Measurements from ENCODE around the gene VSTM2A.
"Not testable (repeated sequence)": the region's sequence is repeated elsewhere in the genome, so short reads cannot be mapped to it uniquely, and the experiment has no call there.

Gene VSTM2A

DNA sequence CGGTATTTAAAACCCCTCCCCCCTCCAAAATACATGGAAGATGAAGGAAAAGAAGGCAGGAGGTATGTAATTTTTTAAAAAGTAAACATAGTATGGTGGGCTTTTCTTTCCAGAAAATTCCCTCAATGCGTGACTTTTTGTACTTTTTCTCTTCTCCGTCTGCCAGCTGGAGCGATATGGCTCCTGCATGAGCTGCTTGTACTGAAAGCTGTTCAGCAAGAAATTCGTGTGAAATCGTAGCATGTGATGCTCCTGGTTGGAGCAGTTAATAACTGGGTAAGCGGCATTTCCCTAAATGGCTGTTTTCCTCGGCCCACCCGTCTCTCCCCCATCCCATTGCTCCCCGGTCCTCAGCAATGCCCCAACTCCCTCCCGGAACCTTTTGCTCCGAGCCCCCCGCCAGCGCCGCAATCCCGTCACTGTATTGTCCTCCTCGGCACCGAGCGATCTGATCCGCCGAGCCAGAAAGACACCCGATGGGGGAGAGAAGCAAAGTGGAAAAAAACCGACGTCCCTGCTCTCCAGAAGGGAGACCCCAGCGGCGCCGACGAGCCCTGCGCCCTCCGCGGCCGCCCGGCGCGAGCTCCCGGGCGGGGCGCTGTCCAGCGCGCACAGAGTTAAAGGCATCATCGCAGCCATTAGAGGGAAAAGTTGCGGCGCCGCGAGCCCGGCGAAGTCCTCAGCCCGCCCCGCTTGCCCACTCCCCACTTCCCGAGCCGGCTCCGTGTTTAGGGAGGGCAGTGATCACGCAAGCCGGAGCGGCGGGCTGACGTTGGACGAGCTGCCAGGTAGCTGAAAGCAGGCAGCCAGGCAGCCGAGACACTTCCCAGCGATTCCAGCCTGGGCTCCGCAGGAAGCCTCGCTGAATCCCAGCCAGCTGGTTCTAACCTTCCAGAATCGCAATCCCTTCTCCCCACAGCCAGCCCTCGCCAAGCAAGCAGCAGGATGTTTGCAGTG lies at the start of gene VSTM2A:
TSS of gene VSTM2A (plus strand) at position 707 of the 957 bp plus-strand sequence. CDS start 356 bp downstream, outside the sequence.
- peak within 1 kb of the TSS; percentile 21 to 67 for H3K4me3 ChIP-seq (ENCODE audit: low read depth in 1 of 2, low read length in 2 of 2)
- peaks cover 31% of the 10 kb centered on the region for H3K27me3 ChIP-seq (ENCODE audit: low read depth, low read length)
- peaks cover 0 to 14% of the 10 kb centered on the region in 2 donors for H3K4me1 ChIP-seq (ENCODE audit: control insufficient read depth in 1 of 2, insufficient read depth in 2 of 2, low read length in 2 of 2)
- H3K36me3 ChIP-seq (ENCODE audit: control insufficient read depth in 1 of 2, insufficient read depth in 2 of 2, low read length in 2 of 2) = no peaks in the 10 kb centered on the region
- no peak within 1 kb of the TSS for H3K27ac ChIP-seq (ENCODE audit: low read length)
- no peaks in the 10 kb centered on the region for H3K9me3 ChIP-seq (ENCODE audit: control insufficient read depth in 1 of 2, low read length in 2 of 2)

DNA sequence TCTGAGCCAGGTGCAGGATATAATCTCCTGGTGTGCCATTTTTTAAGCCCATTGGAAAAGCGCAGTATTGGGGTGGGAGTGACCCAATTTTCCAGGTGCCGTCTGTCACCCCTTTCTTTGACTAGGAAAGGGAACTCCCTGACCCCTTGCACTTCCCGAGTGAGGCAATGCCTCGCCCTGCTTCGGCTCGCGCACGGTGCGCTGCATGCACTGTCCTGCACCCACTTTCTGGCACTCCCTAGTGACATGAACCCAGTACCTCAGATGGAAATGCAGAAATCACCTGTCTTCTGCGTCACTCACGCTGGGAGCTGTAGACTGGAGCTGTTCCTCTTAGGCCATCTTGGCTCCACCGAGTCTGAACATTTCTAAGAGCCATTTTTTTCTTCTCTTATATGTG lies 37.6 kb upstream of the VSTM2A start:
- H3K4me3 ChIP-seq (ENCODE audit: low read depth in 1 of 2, low read length in 2 of 2); H3K27me3 ChIP-seq (ENCODE audit: low read depth, low read length); H3K4me1 ChIP-seq (ENCODE audit: control insufficient read depth in 1 of 2, insufficient read depth in 2 of 2, low read length in 2 of 2); H3K36me3 ChIP-seq (ENCODE audit: control insufficient read depth in 1 of 2, insufficient read depth in 2 of 2, low read length in 2 of 2); H3K9me3 ChIP-seq (ENCODE audit: control insufficient read depth in 1 of 2, low read length in 2 of 2); H3K27ac ChIP-seq (ENCODE audit: low read length): not testable (repeated sequence)

- H3K36me3 ChIP-seq (ENCODE audit: control insufficient read depth in 1 of 2, insufficient read depth in 2 of 2, low read length in 2 of 2) = no peaks in the 10 kb centered on the region
- H3K27ac ChIP-seq (ENCODE audit: low read length) = no peak overlapping the region
- no peaks in the 10 kb centered on the region for H3K4me1 ChIP-seq (ENCODE audit: control insufficient read depth in 1 of 2, insufficient read depth in 2 of 2, low read length in 2 of 2)
- no peaks in the 10 kb centered on the region for H3K27me3 ChIP-seq (ENCODE audit: low read depth, low read length)
- H3K4me3 ChIP-seq (ENCODE audit: low read depth in 1 of 2, low read length in 2 of 2) = no peak overlapping the region
- H3K9me3 ChIP-seq (ENCODE audit: control insufficient read depth in 1 of 2, low read length in 2 of 2) = no peaks in the 10 kb centered on the region
Measured at GRCh38 chr7:54529568-54529967, 12.6 kb upstream of the VSTM2A start.

- Histone ChIP-seq H3K36me3 (ENCODE audit: control insufficient read depth in 1 of 2, insufficient read depth in 2 of 2, low read length in 2 of 2) (no peaks in the 10 kb centered on the region), H3K9me3 (ENCODE audit: control insufficient read depth in 1 of 2, low read length in 2 of 2) (no peaks in the 10 kb centered on the region), H3K27ac (ENCODE audit: low read length) (no peak overlapping the region), H3K27me3 (ENCODE audit: low read depth, low read length) (peaks cover 15% of the 10 kb centered on the region), H3K4me3 (ENCODE audit: low read depth in 1 of 2, low read length in 2 of 2) (no peak overlapping the region), H3K4me1 (ENCODE audit: control insufficient read depth in 1 of 2, insufficient read depth in 2 of 2, low read length in 2 of 2) (peaks cover 0 to 14% of the 10 kb centered on the region in 2 donors)
Measured at GRCh38 chr7:54538122-54538521, 4.1 kb upstream of the VSTM2A start.

GRCh38 chr7:54543051-54543488 lies 895 bp downstream of the VSTM2A start:
- peak overlapping the region in 1 of 2 donors; percentile 11 for H3K4me3 ChIP-seq (ENCODE audit: low read depth in 1 of 2, low read length in 2 of 2)
- no peak overlapping the region for H3K27ac ChIP-seq (ENCODE audit: low read length)
- no peaks in the 10 kb centered on the region for H3K36me3 ChIP-seq (ENCODE audit: control insufficient read depth in 1 of 2, insufficient read depth in 2 of 2, low read length in 2 of 2)
- no peaks in the 10 kb centered on the region for H3K9me3 ChIP-seq (ENCODE audit: control insufficient read depth in 1 of 2, low read length in 2 of 2)
- peaks cover 0 to 14% of the 10 kb centered on the region in 2 donors for H3K4me1 ChIP-seq (ENCODE audit: control insufficient read depth in 1 of 2, insufficient read depth in 2 of 2, low read length in 2 of 2)
- peaks cover 31% of the 10 kb centered on the region for H3K27me3 ChIP-seq (ENCODE audit: low read depth, low read length)

GRCh38 chr7:54544149-54544526 lies 2.0 kb downstream of the VSTM2A start:
- Histone ChIP-seq H3K9me3 (ENCODE audit: control insufficient read depth in 1 of 2, low read length in 2 of 2) (no peaks in the 10 kb centered on the region), H3K4me3 (ENCODE audit: low read depth in 1 of 2, low read length in 2 of 2) (no peak overlapping the region), H3K36me3 (ENCODE audit: control insufficient read depth in 1 of 2, insufficient read depth in 2 of 2, low read length in 2 of 2) (no peaks in the 10 kb centered on the region), H3K27ac (ENCODE audit: low read length) (no peak overlapping the region), H3K27me3 (ENCODE audit: low read depth, low read length) (peaks cover 31% of the 10 kb centered on the region), H3K4me1 (ENCODE audit: control insufficient read depth in 1 of 2, insufficient read depth in 2 of 2, low read length in 2 of 2) (peaks cover 0 to 14% of the 10 kb centered on the region in 2 donors)

DNA sequence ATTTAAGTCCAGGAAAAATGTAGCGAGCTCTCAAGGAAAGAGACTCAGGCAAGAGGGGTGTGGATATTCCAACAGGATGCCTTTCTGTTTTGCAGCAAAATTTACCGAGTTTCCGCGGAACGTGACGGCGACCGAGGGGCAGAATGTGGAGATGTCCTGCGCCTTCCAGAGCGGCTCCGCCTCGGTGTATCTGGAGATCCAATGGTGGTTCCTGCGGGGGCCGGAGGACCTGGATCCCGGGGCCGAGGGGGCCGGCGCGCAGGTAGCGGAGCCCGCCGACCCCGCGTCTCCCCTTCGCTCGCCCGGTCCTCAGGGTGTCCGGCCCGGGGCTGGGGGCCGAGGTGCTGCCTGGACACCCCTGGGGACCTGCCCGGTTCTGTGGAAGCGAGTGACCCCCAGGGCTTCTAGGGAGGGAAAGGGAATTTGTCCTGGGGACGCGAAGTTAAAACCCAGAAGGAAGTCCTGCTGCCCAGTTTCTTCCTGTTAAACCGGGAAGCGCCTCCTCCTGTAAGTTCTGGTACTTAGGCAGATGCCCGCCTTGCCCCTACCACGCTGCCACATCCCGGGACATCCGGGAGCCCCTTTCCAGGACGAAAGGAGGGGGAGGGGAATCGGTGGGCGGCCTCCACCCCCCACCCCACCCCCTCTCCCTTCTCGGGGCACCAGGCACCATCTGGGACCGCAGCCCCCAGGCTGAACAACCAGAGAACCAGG lies 2.5 kb downstream of the VSTM2A start:
- Histone ChIP-seq H3K36me3 (ENCODE audit: control insufficient read depth in 1 of 2, insufficient read depth in 2 of 2, low read length in 2 of 2) (no peaks in the 10 kb centered on the region), H3K27ac (ENCODE audit: low read length) (no peak overlapping the region), H3K27me3 (ENCODE audit: low read depth, low read length) (peaks cover 31% of the 10 kb centered on the region), H3K4me3 (ENCODE audit: low read depth in 1 of 2, low read length in 2 of 2) (no peak overlapping the region), H3K9me3 (ENCODE audit: control insufficient read depth in 1 of 2, low read length in 2 of 2) (no peaks in the 10 kb centered on the region), H3K4me1 (ENCODE audit: control insufficient read depth in 1 of 2, insufficient read depth in 2 of 2, low read length in 2 of 2) (peaks cover 0 to 14% of the 10 kb centered on the region in 2 donors)

DNA sequence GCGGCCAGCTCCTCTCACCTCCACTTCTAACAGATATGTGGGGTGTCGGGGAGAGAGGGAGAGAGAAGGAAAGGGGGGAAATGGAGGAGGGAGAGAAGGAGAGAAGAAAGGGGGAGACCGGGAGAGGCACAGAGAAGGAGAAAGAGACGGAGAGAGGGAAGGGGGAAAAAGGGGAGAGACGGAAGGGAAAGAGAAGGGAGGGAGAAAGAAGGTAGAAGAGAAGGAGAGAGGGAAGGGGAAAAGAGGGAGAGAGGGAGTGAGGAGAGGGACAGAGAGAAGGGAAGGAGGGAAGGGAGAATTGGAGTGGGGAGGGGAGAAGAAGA lies 3.0 kb downstream of the VSTM2A start:
- H3K4me1 ChIP-seq (ENCODE audit: control insufficient read depth in 1 of 2, insufficient read depth in 2 of 2, low read length in 2 of 2) = peaks cover 0 to 14% of the 10 kb centered on the region in 2 donors

DNA sequence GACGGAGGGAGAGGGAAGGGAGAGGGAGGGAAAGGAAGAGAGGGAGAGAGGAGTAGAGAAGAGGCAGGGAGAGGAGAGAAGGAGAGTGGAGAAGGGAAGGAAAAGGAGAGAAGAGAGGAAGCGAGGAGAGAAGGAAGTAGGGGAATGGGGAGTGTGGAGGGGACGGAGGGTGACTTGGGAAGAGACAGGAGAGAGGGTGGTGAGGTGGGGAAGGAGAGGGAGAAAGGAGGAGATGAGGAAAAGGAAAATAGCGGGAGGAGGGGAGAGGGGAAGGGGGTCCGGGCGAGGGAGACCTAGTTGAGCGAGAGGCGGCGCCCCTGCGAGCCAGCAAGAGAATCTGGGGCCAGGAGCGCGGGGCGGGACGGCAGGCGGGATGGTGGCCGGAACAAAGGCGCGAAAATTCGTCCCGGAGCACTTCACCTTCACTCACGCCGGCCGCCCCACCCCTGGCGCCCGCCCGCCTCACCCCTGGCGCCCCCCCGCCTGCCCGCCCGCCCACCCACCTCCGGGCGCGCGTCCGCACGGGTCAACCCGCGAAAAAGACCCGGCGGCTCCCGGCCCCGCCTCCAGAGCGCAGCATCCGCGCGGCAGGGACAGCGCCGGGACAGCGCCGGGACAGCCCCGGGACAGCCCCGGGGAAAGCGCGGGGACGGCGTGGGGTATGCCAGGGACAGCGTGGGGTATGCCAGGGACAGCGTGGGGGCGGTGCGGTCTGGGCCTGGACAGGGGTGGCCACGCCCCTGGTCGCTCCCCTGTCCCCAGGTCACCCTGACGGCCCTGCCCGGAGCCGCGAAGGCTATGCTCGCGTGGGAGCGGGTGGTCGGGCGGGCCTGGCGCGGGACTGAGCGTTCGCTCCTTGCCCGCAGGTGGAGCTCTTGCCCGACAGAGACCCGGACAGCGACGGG lies 4.2 kb downstream of the VSTM2A start:
- Histone ChIP-seq H3K9me3 (ENCODE audit: control insufficient read depth in 1 of 2, low read length in 2 of 2) (no peaks in the 10 kb centered on the region), H3K4me3 (ENCODE audit: low read depth in 1 of 2, low read length in 2 of 2) (peak overlapping the region in 1 of 2 donors; percentile 56), H3K4me1 (ENCODE audit: control insufficient read depth in 1 of 2, insufficient read depth in 2 of 2, low read length in 2 of 2) (peaks cover 0 to 14% of the 10 kb centered on the region in 2 donors), H3K36me3 (ENCODE audit: control insufficient read depth in 1 of 2, insufficient read depth in 2 of 2, low read length in 2 of 2) (no peaks in the 10 kb centered on the region), H3K27me3 (ENCODE audit: low read depth, low read length) (peaks cover 30% of the 10 kb centered on the region), H3K27ac (ENCODE audit: low read length) (no peak overlapping the region)

More for the DNA sequence above, 3.0 kb downstream of the VSTM2A start:
- Histone ChIP-seq H3K27me3 (ENCODE audit: low read depth, low read length) (peaks cover 31% of the 10 kb centered on the region), H3K27ac (ENCODE audit: low read length) (no peak overlapping the region), H3K9me3 (ENCODE audit: control insufficient read depth in 1 of 2, low read length in 2 of 2) (no peaks in the 10 kb centered on the region), H3K36me3 (ENCODE audit: control insufficient read depth in 1 of 2, insufficient read depth in 2 of 2, low read length in 2 of 2) (no peaks in the 10 kb centered on the region), H3K4me3 (ENCODE audit: low read depth in 1 of 2, low read length in 2 of 2) (no peak overlapping the region)

DNA sequence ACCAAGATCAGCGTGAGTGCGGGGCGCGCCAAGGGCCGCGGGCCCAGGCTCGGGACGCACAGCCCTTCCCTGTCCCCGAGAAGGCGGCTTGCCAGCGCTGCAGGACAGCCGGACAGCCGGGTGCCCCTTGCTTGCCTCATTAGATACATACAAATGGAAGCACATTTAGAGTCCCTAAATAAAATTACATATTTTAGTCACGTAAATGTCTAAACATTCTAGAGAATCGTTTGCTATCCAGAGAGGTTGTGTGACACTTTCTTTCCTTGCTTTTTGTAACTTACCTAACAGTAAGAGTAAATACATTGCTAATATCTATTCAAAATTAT lies 4.8 kb downstream of the VSTM2A start:
- H3K27ac ChIP-seq (ENCODE audit: low read length) = no peak overlapping the region
- peak overlapping the region in 1 of 2 donors; percentile 56 for H3K4me3 ChIP-seq (ENCODE audit: low read depth in 1 of 2, low read length in 2 of 2)
- H3K9me3 ChIP-seq (ENCODE audit: control insufficient read depth in 1 of 2, low read length in 2 of 2) = no peaks in the 10 kb centered on the region
- peaks cover 24% of the 10 kb centered on the region for H3K27me3 ChIP-seq (ENCODE audit: low read depth, low read length)
- peaks cover 0 to 8% of the 10 kb centered on the region in 2 donors for H3K4me1 ChIP-seq (ENCODE audit: control insufficient read depth in 1 of 2, insufficient read depth in 2 of 2, low read length in 2 of 2)
- no peaks in the 10 kb centered on the region for H3K36me3 ChIP-seq (ENCODE audit: control insufficient read depth in 1 of 2, insufficient read depth in 2 of 2, low read length in 2 of 2)

DNA sequence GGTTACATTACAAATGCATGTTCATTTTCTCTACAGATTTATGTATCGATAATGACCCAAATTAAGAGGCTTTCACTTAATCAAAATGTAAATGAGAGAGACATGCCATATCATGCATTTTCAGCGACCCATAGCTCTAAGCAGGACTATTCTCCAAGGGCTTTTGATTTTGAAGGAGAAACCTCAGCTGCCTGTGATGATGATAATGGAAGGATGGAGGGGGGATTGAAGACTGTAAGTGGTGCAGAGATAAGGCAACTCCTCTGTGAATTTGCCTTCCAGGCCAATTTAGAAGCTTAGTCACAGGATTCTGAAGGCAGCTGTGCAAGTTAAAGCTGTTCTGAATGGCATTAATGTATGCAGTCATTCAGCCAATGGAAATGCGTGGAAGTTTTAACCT lies 8.3 kb downstream of the VSTM2A start:
- no peak overlapping the region for H3K4me3 ChIP-seq (ENCODE audit: low read depth in 1 of 2, low read length in 2 of 2)

More for the DNA sequence above, 8.3 kb downstream of the VSTM2A start:
- Histone ChIP-seq H3K36me3 (ENCODE audit: control insufficient read depth in 1 of 2, insufficient read depth in 2 of 2, low read length in 2 of 2) (no peaks in the 10 kb centered on the region), H3K4me1 (ENCODE audit: control insufficient read depth in 1 of 2, insufficient read depth in 2 of 2, low read length in 2 of 2) (no peaks in the 10 kb centered on the region), H3K9me3 (ENCODE audit: control insufficient read depth in 1 of 2, low read length in 2 of 2) (no peaks in the 10 kb centered on the region), H3K27me3 (ENCODE audit: low read depth, low read length) (no peaks in the 10 kb centered on the region), H3K27ac (ENCODE audit: low read length) (no peak overlapping the region)

Measured in muscle layer of duodenum (tissue), 2 donors.